Thymus (tissue), 11 donors: ENCODE data around the gene ADAMTS17. TPM values are rescaled to one million over a fixed set of nuclear protein-coding genes. Genes with fewer than 3 reads are reported as not detected.

Experiments
- DNase-seq, 9 donors: peaks; one replicate each; pipeline ENCODE4 v3.0.0-alpha.2; 2013; ENCODE audit warnings: low spot score in 9 of 9, low read depth in 6 of 9, missing footprints in 1 of 9
- H3K27ac ChIP-seq, 2 donors: one replicate each; pipeline ENCODE4 v1.5.1; 2013; ENCODE audit warnings: control low read depth in 1 of 2, low read depth in 1 of 2, low read length in 1 of 2, mild to moderate bottlenecking in 1 of 2, moderate library complexity in 1 of 2
- H3K27me3 ChIP-seq, 2 donors: one replicate each; pipeline ENCODE4 v1.5.1; 2013; ENCODE audit warnings: low read length in 1 of 2; ENCODE audit not compliant: control insufficient read depth in 2 of 2, insufficient read depth in 1 of 2
- H3K36me3 ChIP-seq, 2 donors: one replicate each; pipeline ENCODE4 v1.5.1; 2013; ENCODE audit warnings: low read length in 1 of 2, mild to moderate bottlenecking in 1 of 2, moderate library complexity in 1 of 2; ENCODE audit not compliant: control insufficient read depth in 2 of 2, insufficient read depth in 2 of 2
- H3K4me1 ChIP-seq, 2 donors: one replicate each; pipeline ENCODE4 v1.5.1; 2013; ENCODE audit warnings: low read length in 2 of 2; ENCODE audit not compliant: control insufficient read depth in 2 of 2, insufficient read depth in 2 of 2
- H3K4me3 ChIP-seq, 2 donors: one replicate each; pipeline ENCODE4 v1.5.1; 2013; ENCODE audit warnings: low read length in 2 of 2, control low read depth in 1 of 2, mild to moderate bottlenecking in 1 of 2
- H3K9me3 ChIP-seq, 2 donors: one replicate each; pipeline ENCODE4 v1.5.1; 2013; ENCODE audit warnings: low read length in 1 of 2, mild to moderate bottlenecking in 1 of 2; ENCODE audit not compliant: control insufficient read depth in 2 of 2, insufficient read depth in 1 of 2
- WGBS: extraction: QIAGEN DNeasy Blood & Tissue Kit; methylation state at CpG from one replicate; pipeline ENCODE4 v1.1.7; 2013; 5-methylcytosine and 5-hydroxymethylcytosine counted together
- polyA plus RNA-seq: library from polyadenylated mRNA; stranded (reverse); fragments of 200-250 nt; gene quantifications from one replicate; pipeline ENCODE4 v1.2.3, GENCODE V29; 2013
- total RNA-seq: library from RNA; stranded (reverse); fragments of 120-200 nt; gene quantifications from one replicate; pipeline ENCODE4 v1.2.4, GENCODE V29; 2013
- donor health status: healthy.

Gene ADAMTS17
- total and polyA plus RNA-seq, 2 donors: 5.6 to 10.4 TPM

GRCh38 chr15:99998661-99999101 lies 343.1 kb downstream of the ADAMTS17 start:
- H3K27me3 ChIP-seq: no peaks in the 10 kb centered on the region
- WGBS: 93% methylated on average over 12 of the region's 12 CpGs
- H3K4me1 ChIP-seq: no peaks in the 10 kb centered on the region
- no peak overlapping the region for H3K27ac ChIP-seq
- DNase-seq: no peak
- H3K9me3 ChIP-seq: no peaks in the 10 kb centered on the region
- H3K36me3 ChIP-seq: peaks cover 0 to 11% of the 10 kb centered on the region in 2 donors
- H3K4me3 ChIP-seq: no peak overlapping the region

- peaks cover 0 to 24% of the 10 kb centered on the region in 2 donors for H3K36me3 ChIP-seq
- H3K4me1 ChIP-seq: no peaks in the 10 kb centered on the region
- no peak for DNase-seq
- no peak overlapping the region for H3K4me3 ChIP-seq
- no peaks in the 10 kb centered on the region for H3K9me3 ChIP-seq
- WGBS: 87% methylated on average over 22 of the region's 22 CpGs
- no peaks in the 10 kb centered on the region for H3K27me3 ChIP-seq
- H3K27ac ChIP-seq: no peak overlapping the region
Measured at GRCh38 chr15:99997112-99997651, 344.6 kb downstream of the ADAMTS17 start.

- Histone ChIP-seq H3K4me1 (no peaks in the 10 kb centered on the region), H3K36me3 (peaks cover 0 to 22% of the 10 kb centered on the region in 2 donors), H3K9me3 (no peaks in the 10 kb centered on the region), H3K27me3 (no peaks in the 10 kb centered on the region), H3K27ac (no peak overlapping the region), H3K4me3 (no peak overlapping the region)
- WGBS: 96% methylated on average over 3 of the region's 3 CpGs
- DNase-seq: no peak
Measured at GRCh38 chr15:99996660-99997059, 345.1 kb downstream of the ADAMTS17 start.

- H3K9me3 ChIP-seq: no peaks in the 10 kb centered on the region
- WGBS: 76% methylated on average over 11 of the region's 11 CpGs
- H3K4me1 ChIP-seq: no peaks in the 10 kb centered on the region
- no peak for DNase-seq
- H3K36me3 ChIP-seq: peaks cover 0 to 22% of the 10 kb centered on the region in 2 donors
- no peak overlapping the region for H3K4me3 ChIP-seq
- H3K27me3 ChIP-seq: no peaks in the 10 kb centered on the region
- H3K27ac ChIP-seq: no peak overlapping the region
Measured at GRCh38 chr15:99995543-99995942, 346.2 kb downstream of the ADAMTS17 start.

GRCh38 chr15:99994849-99995248 lies 346.9 kb downstream of the ADAMTS17 start:
- 68% methylated on average over 6 of the region's 6 CpGs for WGBS
- peaks cover 0 to 22% of the 10 kb centered on the region in 2 donors for H3K36me3 ChIP-seq
- no peak for DNase-seq

GRCh38 chr15:99993681-99994131 lies 348.1 kb downstream of the ADAMTS17 start:
- Histone ChIP-seq H3K27ac (no peak overlapping the region), H3K4me3 (no peak overlapping the region), H3K27me3 (no peaks in the 10 kb centered on the region), H3K4me1 (no peaks in the 10 kb centered on the region), H3K9me3 (peaks cover 0 to 1% of the 10 kb centered on the region in 2 donors), H3K36me3 (peaks cover 0 to 28% of the 10 kb centered on the region in 2 donors)
- 79% methylated on average over 10 of the region's 10 CpGs for WGBS
- DNase-seq: no peak

More at GRCh38 chr15:99994849-99995248, 346.9 kb downstream of the ADAMTS17 start:
- no peak overlapping the region for H3K27ac ChIP-seq
- H3K4me1 ChIP-seq: no peaks in the 10 kb centered on the region
- H3K27me3 ChIP-seq: no peaks in the 10 kb centered on the region
- H3K9me3 ChIP-seq: no peaks in the 10 kb centered on the region
- no peak overlapping the region for H3K4me3 ChIP-seq

- Histone ChIP-seq H3K27me3 (no peaks in the 10 kb centered on the region), H3K4me1 (no peaks in the 10 kb centered on the region), H3K36me3 (peaks cover 0 to 28% of the 10 kb centered on the region in 2 donors), H3K4me3 (no peak overlapping the region), H3K9me3 (peaks cover 0 to 1% of the 10 kb centered on the region in 2 donors), H3K27ac (no peak overlapping the region)
- WGBS: 97% methylated on average over 8 of the region's 8 CpGs
- no peak for DNase-seq
Measured at GRCh38 chr15:99993262-99993661, 348.5 kb downstream of the ADAMTS17 start.

GRCh38 chr15:99992611-99993231 lies 349.1 kb downstream of the ADAMTS17 start:
- Histone ChIP-seq H3K4me3 (no peak overlapping the region), H3K27me3 (no peaks in the 10 kb centered on the region), H3K4me1 (no peaks in the 10 kb centered on the region), H3K27ac (no peak overlapping the region), H3K36me3 (peaks cover 0 to 28% of the 10 kb centered on the region in 2 donors), H3K9me3 (peaks cover 0 to 1% of the 10 kb centered on the region in 2 donors)
- no peak for DNase-seq
- WGBS: 93% methylated on average over 29 of the region's 29 CpGs

- peaks cover 0 to 1% of the 10 kb centered on the region in 2 donors for H3K4me1 ChIP-seq
Measured at GRCh38 chr15:99989095-99989494, 352.7 kb downstream of the ADAMTS17 start.

More at GRCh38 chr15:99989095-99989494, 352.7 kb downstream of the ADAMTS17 start:
- Histone ChIP-seq H3K4me3 (no peak overlapping the region), H3K9me3 (peaks cover 0 to 1% of the 10 kb centered on the region in 2 donors), H3K27me3 (peaks cover 3 to 10% of the 10 kb centered on the region in 2 donors), H3K27ac (no peak overlapping the region), H3K36me3 (peaks cover 0 to 23% of the 10 kb centered on the region in 2 donors)
- WGBS: 79% methylated on average over 9 of the region's 9 CpGs
- no peak for DNase-seq
